SK-N-SH (cell line): ENCODE measurements around the gene KCNH3. TPM values are rescaled to one million over a fixed set of nuclear protein-coding genes. Genes with fewer than 3 reads are reported as not detected.
A peak's percentile ranks its signal among the peaks of the same experiment; 100 is the strongest.

Source experiments
- CTCF ChIA-PET: fragments of 300-600, 350-600 bp; formaldehyde crosslinking; extraction: SDS; loops from one replicate; lab custom pipeline; 2021; lab: Yijun Ruan, JAX
- POLR2A ChIA-PET: fragments of 350-600 bp; sonication (Branson Sonifier 250); formaldehyde crosslinking; extraction: SDS; loops from one replicate; lab custom pipeline; 2020; ENCODE audit warnings: antibody characterized with exemption, inconsistent platforms; lab: Yijun Ruan, JAX
- DNase-seq: peaks from one replicate; pipeline ENCODE4 v3.0.0; 2012
- H2AFZ ChIP-seq: fragments of 200-600 bp; sonication (generic); 2 replicates; pipeline ENCODE4 v1.8.1; 2016; ENCODE audit warnings: antibody characterized with exemption, mild to moderate bottlenecking, low read depth
- H3F3A ChIP-seq: fragments of 200-600 bp; sonication (generic); replicated peaks from 2 replicates; pipeline ENCODE3; 2016; ENCODE audit warnings: antibody characterized with exemption, mild to moderate bottlenecking; ENCODE audit not compliant: insufficient read depth
- H3K27ac ChIP-seq, 2 experiments: fragments of 200-500 bp in 1 of 2; fragments of 200-600 bp in 1 of 2; sonication (Bioruptor generic) in 1 of 2; sonication (generic), shearing (Covaris generic) in 1 of 2; 2 replicates each; pipeline versions ENCODE4 v1.5.1 to v1.6.1; 2014 to 2016; ENCODE audit warnings: low read depth in 2 of 2, inconsistent platforms in 1 of 2, low read length in 1 of 2, mild to moderate bottlenecking in 1 of 2, mixed read lengths in 1 of 2
- H3K27me3 ChIP-seq: fragments of 200-600 bp; sonication (generic), shearing (Covaris generic); 2 replicates; pipeline ENCODE4 v1.6.1; 2016; ENCODE audit warnings: mixed run types; ENCODE audit not compliant: insufficient read depth
- H3K36me3 ChIP-seq, 2 experiments: fragments of 200-500 bp in 1 of 2; fragments of 200-600 bp in 1 of 2; sonication (Bioruptor generic) in 1 of 2; sonication (generic) in 1 of 2; replicated peaks in 1 of 2; 2 replicates each; pipeline versions ENCODE3 to v1.5.1; 2014 to 2016; ENCODE audit warnings: low read length in 1 of 2, mild to moderate bottlenecking in 1 of 2; ENCODE audit not compliant: insufficient read depth in 2 of 2, control insufficient read depth in 1 of 2
- H3K4me1 ChIP-seq, 2 experiments: fragments of 200-500 bp in 1 of 2; fragments of 200-600 bp in 1 of 2; sonication (Bioruptor generic) in 1 of 2; sonication (generic), shearing (Covaris generic) in 1 of 2; 2 replicates each; pipeline versions ENCODE4 v1.5.1 to v1.6.1; 2014 to 2016; ENCODE audit warnings: low read depth in 1 of 2, low read length in 1 of 2, mixed run types in 1 of 2; ENCODE audit not compliant: insufficient read depth in 2 of 2, control insufficient read depth in 1 of 2
- H3K4me2 ChIP-seq: fragments of 200-600 bp; sonication (generic), shearing (Covaris generic); 2 replicates; pipeline ENCODE4 v1.6.1; 2017; ENCODE audit warnings: mixed run types
- H3K4me3 ChIP-seq, 2 experiments: fragments of 200-500 bp in 1 of 2; fragments of 200-600 bp in 1 of 2; sonication (Bioruptor generic) in 1 of 2; sonication (generic), shearing (Covaris generic) in 1 of 2; 2 replicates each; pipeline versions ENCODE4 v1.5.1 to v1.8.1; 2014 to 2016; ENCODE audit warnings: low read depth in 2 of 2, inconsistent platforms in 1 of 2, low read length in 1 of 2, mild to moderate bottlenecking in 1 of 2, mixed read lengths in 1 of 2, moderate library complexity in 1 of 2
- H3K79me2 ChIP-seq: fragments of 200-600 bp; sonication (generic); 2 replicates; pipeline ENCODE4 v1.8.1; 2017; ENCODE audit warnings: mild to moderate bottlenecking; ENCODE audit not compliant: insufficient read depth
- H3K9ac ChIP-seq: fragments of 200-600 bp; sonication (generic); 2 replicates; pipeline ENCODE4 v1.6.1; 2017; ENCODE audit warnings: mixed run types
- H3K9me2 ChIP-seq: fragments of 200-600 bp; sonication (generic); 2 replicates; pipeline ENCODE4 v1.6.1; 2017; ENCODE audit warnings: mixed run types
- H3K9me3 ChIP-seq: fragments of 200-600 bp; sonication (generic); 2 replicates; pipeline ENCODE4 v1.6.1; 2017; ENCODE audit warnings: mixed run types, mild to moderate bottlenecking, moderate library complexity
- H4K20me1 ChIP-seq: fragments of 200-600 bp; sonication (generic); 2 replicates; pipeline ENCODE4 v1.6.1; 2017; ENCODE audit warnings: mild to moderate bottlenecking, mixed run types; ENCODE audit not compliant: insufficient read depth
- FOSL2 ChIP-seq: IDR thresholded peaks from 2 replicates; pipeline ENCODE4 v1.4.0; 2012; ENCODE audit warnings: low read depth, mild to moderate bottlenecking, moderate library complexity, borderline replicate concordance
- GATA2 ChIP-seq: sonication (generic); formaldehyde crosslinking; IDR thresholded peaks from 2 replicates; pipeline ENCODE4 v1.5.0; 2020; ENCODE audit warnings: mild to moderate bottlenecking, missing genetic modification reagents
- MEF2A ChIP-seq: IDR thresholded peaks from 2 replicates; pipeline ENCODE4 v1.4.0; 2012; ENCODE audit warnings: low read depth, borderline replicate concordance
- MXI1 ChIP-seq: IDR thresholded peaks from 2 replicates; pipeline ENCODE4 v1.6.1; 2012; ENCODE audit warnings: mild to moderate bottlenecking, low read depth, low read length, improper control_type of control experiment
- RFX5 ChIP-seq: IDR thresholded peaks from 2 replicates; pipeline ENCODE4 v1.6.1; 2012; ENCODE audit warnings: mild to moderate bottlenecking, improper control_type of control experiment, low read length
- RXRA ChIP-seq: IDR thresholded peaks from 2 replicates; pipeline ENCODE4 v1.4.0; 2012; ENCODE audit warnings: low read depth, mild to moderate bottlenecking, borderline replicate concordance
- TCF12 ChIP-seq: IDR thresholded peaks from 2 replicates; pipeline ENCODE4 v1.4.0; 2012
- WGBS: methylation state at CpG from one replicate; pipeline ENCODE4 v1.1.6; 2017; ENCODE audit warnings: low lambda C conversion rate; 5-methylcytosine and 5-hydroxymethylcytosine counted together
- polyA plus RNA-seq, 3 experiments: library from polyadenylated mRNA; depleted of rRNA; stranded (reverse); fragments of >200 nt; gene quantifications; 2 replicates each; pipeline ENCODE4 v1.2.3, GENCODE V29; 2012
- TF ChIP-seq, protein P1 (sequence below): fragments of 150-350 bp; IDR thresholded peaks from 2 replicates; pipeline ENCODE4 v1.6.1; 2016; ENCODE audit warnings: mild to moderate bottlenecking, low read depth, low read length
- TF ChIP-seq, protein P2 (sequence below): fragments of 200-600 bp; sonication (generic); IDR thresholded peaks from 2 replicates; pipeline ENCODE4 v1.6.1; 2017; ENCODE audit warnings: antibody characterized with exemption, mild to moderate bottlenecking, moderate library complexity
- TF ChIP-seq, protein P3 (sequence below): fragments of 150-350 bp; IDR thresholded peaks from 2 replicates; pipeline ENCODE4 v1.6.1; 2017; ENCODE audit warnings: antibody characterized with exemption, low read length, low read depth, borderline replicate concordance
- TF ChIP-seq, protein P4 (sequence below): IDR thresholded peaks from 2 replicates; pipeline ENCODE4 v1.4.0; 2012; ENCODE audit warnings: low read depth, borderline replicate concordance

The KCNH3 gene
- polyA plus RNA-seq, 1 of the 3 experiments (the other 2 are of a cell fraction) = 3.7 TPM

DNA sequence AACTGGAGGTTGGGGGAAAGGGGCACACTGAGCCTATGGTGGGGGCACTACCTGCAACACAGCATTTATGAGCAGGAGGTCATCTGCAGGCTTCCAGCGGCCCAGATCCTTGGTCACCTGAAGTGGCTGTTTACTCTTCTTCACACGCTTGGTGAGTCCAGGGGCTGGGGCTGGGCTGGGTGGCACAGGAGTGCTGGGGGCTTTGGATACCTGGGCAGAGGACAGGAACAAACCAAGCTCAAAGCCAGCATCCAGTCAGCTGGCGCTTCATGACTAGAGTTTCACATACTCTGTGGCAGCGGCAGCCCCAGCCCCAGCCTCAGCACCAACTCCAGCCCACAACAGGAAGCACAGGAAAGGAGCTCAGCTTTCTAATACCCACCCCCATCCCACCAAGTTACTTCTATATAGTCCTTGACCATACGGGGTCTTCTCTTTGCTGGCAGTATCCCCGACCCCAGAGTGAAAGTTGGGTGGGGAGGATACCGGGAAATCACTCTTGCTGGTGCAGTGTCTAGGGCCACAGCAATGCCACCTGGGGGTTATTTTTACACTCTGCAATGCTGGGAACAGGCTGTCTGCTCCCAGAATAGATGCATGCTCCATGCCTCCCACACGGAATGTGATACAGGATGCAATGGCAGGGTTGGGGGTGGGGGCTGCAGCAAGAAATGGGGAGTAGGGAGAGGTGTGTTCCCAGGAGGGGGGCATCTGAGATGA lies 26.0 kb downstream of the KCNH3 start:
- Histone ChIP-seq H3K27me3 (no peaks in the 10 kb centered on the region), H3K9ac (no peak overlapping the region), H3F3A (no peaks in the 10 kb centered on the region), H3K4me1 (peaks cover 3 to 11% of the 10 kb centered on the region in 2 experiments; a peak in 3 of 4 replicates), H3K79me2 (peaks cover 44% of the 10 kb centered on the region), H3K9me2 (no peaks in the 10 kb centered on the region), H3K9me3 (no peaks in the 10 kb centered on the region), H3K27ac (no peak overlapping the region), H3K4me2 (no peak overlapping the region), H3K36me3 (peaks cover 17 to 54% of the 10 kb centered on the region in 2 experiments), H2AFZ (no peak overlapping the region), H3K4me3 (no peak overlapping the region), H4K20me1 (no peaks in the 10 kb centered on the region)
- TF ChIP-seq MXI1 (no peak), RFX5 (no peak)
- ChIA-PET CTCF (interaction anchor here (0.6 to 4.8 kb wide), 7 partner anchors 11 to 218 kb away, joined by 3 to 20 read pairs (median 6); partner anchors contain the start of gene PRPF40B), POLR2A (no interaction called here)
- WGBS = 95% methylated on average over 8 of the region's 8 CpGs
- DNase-seq = peak; percentile 5

DNA sequence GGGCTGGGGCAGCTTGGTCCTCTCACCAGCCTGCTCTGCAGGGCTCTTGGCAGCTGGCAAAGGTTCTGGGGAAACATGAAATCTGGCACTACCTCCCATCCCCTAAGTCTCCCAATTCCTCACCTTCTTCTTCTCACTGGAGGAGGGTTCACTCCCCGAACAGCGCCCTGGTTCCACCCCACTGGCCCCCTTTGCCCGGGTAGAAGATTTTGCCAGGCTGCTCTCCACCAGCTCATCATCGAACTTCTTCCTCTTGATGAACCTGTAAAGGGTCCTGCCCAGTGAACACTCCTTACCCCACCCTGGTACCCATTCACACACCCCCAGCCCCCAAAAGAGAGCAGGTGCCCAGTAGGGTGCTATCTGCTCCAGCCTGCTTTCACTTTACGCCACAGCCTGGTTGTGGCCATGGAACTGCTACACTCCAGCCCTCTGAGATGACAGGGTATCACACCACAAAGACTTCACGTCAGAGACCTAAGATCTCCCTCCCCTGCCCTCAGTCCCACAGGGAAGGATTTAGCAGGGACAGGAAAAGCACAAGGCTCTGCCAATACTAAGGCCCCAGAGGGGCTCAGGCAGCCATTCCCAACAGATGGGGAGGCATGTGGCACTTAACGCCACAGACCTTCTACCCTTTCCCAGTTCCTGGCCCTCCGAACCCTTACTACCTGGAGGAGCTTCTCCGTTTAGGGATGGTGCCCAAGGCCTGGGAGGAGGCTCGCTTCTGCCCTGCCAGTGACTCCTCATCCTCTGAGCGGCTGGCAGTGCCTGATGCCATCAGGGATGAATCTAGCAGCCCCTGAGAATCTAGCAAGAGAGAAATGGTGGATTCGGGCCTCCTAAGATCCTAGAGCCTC lies 26.8 kb downstream of the KCNH3 start:
- no peak overlapping the region for H3K4me3 ChIP-seq
- H3K79me2 ChIP-seq = peaks cover 52% of the 10 kb centered on the region
- CTCF ChIA-PET = interaction anchor here (0.6 to 4.8 kb wide), 9 partner anchors 12 to 228 kb away, joined by 3 to 20 read pairs (median 4); partner anchors contain the start of gene PRPF40B
- no peaks in the 10 kb centered on the region for H3K9me2 ChIP-seq
- no peaks in the 10 kb centered on the region for H3K27me3 ChIP-seq
- TF ChIP-seq GATA2 (CRISPR knock-in tag) (no peak), RFX5 (no peak), FOSL2 (no peak), MXI1 (no peak), MEF2A (no peak), RXRA (no peak), TCF12 (no peak)
- TF ChIP-seq, protein P1, sequence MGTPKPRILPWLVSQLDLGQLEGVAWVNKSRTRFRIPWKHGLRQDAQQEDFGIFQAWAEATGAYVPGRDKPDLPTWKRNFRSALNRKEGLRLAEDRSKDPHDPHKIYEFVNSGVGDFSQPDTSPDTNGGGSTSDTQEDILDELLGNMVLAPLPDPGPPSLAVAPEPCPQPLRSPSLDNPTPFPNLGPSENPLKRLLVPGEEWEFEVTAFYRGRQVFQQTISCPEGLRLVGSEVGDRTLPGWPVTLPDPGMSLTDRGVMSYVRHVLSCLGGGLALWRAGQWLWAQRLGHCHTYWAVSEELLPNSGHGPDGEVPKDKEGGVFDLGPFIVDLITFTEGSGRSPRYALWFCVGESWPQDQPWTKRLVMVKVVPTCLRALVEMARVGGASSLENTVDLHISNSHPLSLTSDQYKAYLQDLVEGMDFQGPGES = no peak
- TF ChIP-seq, protein P2, sequence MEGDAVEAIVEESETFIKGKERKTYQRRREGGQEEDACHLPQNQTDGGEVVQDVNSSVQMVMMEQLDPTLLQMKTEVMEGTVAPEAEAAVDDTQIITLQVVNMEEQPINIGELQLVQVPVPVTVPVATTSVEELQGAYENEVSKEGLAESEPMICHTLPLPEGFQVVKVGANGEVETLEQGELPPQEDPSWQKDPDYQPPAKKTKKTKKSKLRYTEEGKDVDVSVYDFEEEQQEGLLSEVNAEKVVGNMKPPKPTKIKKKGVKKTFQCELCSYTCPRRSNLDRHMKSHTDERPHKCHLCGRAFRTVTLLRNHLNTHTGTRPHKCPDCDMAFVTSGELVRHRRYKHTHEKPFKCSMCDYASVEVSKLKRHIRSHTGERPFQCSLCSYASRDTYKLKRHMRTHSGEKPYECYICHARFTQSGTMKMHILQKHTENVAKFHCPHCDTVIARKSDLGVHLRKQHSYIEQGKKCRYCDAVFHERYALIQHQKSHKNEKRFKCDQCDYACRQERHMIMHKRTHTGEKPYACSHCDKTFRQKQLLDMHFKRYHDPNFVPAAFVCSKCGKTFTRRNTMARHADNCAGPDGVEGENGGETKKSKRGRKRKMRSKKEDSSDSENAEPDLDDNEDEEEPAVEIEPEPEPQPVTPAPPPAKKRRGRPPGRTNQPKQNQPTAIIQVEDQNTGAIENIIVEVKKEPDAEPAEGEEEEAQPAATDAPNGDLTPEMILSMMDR = no peak
- TF ChIP-seq, protein P3, sequence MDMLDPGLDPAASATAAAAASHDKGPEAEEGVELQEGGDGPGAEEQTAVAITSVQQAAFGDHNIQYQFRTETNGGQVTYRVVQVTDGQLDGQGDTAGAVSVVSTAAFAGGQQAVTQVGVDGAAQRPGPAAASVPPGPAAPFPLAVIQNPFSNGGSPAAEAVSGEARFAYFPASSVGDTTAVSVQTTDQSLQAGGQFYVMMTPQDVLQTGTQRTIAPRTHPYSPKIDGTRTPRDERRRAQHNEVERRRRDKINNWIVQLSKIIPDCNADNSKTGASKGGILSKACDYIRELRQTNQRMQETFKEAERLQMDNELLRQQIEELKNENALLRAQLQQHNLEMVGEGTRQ = no peak
- TF ChIP-seq, protein P4, sequence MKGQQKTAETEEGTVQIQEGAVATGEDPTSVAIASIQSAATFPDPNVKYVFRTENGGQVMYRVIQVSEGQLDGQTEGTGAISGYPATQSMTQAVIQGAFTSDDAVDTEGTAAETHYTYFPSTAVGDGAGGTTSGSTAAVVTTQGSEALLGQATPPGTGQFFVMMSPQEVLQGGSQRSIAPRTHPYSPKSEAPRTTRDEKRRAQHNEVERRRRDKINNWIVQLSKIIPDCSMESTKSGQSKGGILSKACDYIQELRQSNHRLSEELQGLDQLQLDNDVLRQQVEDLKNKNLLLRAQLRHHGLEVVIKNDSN = no peak
- H3K27ac ChIP-seq = no peak overlapping the region
- H3K4me2 ChIP-seq = no peak overlapping the region
- no peaks in the 10 kb centered on the region for H4K20me1 ChIP-seq
- H3F3A ChIP-seq = no peaks in the 10 kb centered on the region
- H3K9me3 ChIP-seq = no peaks in the 10 kb centered on the region
- no peak overlapping the region for H3K9ac ChIP-seq
- no peak overlapping the region for H2AFZ ChIP-seq
- WGBS = 96% methylated on average over 12 of the region's 12 CpGs
- H3K36me3 ChIP-seq = peaks cover 15 to 46% of the 10 kb centered on the region in 2 experiments
- no peak for DNase-seq
- peaks cover 7 to 11% of the 10 kb centered on the region in 2 experiments; a peak in 3 of 4 replicates for H3K4me1 ChIP-seq
- POLR2A ChIA-PET = no interaction called here
